G401 (cell line): Measurements from ENCODE around the gene TMEM132A. TPM values are rescaled to one million over a fixed set of nuclear protein-coding genes. Genes with fewer than 3 reads are reported as not detected.

Experiments used
- DNase-seq: peaks from one replicate; pipeline ENCODE4 v3.0.0-alpha.2; 2015; ENCODE audit warnings: low spot score
- in situ Hi-C: cut with HindIII; loops from 2 replicates; pipeline ENCODE4 v1.10.0; 2016; ENCODE audit warnings: low sequenced_read_pairs, mixed read lengths
- total RNA-seq: library from RNA; depleted of rRNA; stranded (reverse); fragments of >200 nt; shearing (Covaris generic); gene quantifications from 2 replicates; pipeline ENCODE4 v1.2.3, GENCODE V29; 2014; rRNA removed

Gene TMEM132A, protein sequence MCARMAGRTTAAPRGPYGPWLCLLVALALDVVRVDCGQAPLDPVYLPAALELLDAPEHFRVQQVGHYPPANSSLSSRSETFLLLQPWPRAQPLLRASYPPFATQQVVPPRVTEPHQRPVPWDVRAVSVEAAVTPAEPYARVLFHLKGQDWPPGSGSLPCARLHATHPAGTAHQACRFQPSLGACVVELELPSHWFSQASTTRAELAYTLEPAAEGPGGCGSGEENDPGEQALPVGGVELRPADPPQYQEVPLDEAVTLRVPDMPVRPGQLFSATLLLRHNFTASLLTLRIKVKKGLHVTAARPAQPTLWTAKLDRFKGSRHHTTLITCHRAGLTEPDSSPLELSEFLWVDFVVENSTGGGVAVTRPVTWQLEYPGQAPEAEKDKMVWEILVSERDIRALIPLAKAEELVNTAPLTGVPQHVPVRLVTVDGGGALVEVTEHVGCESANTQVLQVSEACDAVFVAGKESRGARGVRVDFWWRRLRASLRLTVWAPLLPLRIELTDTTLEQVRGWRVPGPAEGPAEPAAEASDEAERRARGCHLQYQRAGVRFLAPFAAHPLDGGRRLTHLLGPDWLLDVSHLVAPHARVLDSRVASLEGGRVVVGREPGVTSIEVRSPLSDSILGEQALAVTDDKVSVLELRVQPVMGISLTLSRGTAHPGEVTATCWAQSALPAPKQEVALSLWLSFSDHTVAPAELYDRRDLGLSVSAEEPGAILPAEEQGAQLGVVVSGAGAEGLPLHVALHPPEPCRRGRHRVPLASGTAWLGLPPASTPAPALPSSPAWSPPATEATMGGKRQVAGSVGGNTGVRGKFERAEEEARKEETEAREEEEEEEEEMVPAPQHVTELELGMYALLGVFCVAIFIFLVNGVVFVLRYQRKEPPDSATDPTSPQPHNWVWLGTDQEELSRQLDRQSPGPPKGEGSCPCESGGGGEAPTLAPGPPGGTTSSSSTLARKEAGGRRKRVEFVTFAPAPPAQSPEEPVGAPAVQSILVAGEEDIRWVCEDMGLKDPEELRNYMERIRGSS
- total RNA-seq, result 51.7 and 53.5 TPM in 2 replicates

DNA sequence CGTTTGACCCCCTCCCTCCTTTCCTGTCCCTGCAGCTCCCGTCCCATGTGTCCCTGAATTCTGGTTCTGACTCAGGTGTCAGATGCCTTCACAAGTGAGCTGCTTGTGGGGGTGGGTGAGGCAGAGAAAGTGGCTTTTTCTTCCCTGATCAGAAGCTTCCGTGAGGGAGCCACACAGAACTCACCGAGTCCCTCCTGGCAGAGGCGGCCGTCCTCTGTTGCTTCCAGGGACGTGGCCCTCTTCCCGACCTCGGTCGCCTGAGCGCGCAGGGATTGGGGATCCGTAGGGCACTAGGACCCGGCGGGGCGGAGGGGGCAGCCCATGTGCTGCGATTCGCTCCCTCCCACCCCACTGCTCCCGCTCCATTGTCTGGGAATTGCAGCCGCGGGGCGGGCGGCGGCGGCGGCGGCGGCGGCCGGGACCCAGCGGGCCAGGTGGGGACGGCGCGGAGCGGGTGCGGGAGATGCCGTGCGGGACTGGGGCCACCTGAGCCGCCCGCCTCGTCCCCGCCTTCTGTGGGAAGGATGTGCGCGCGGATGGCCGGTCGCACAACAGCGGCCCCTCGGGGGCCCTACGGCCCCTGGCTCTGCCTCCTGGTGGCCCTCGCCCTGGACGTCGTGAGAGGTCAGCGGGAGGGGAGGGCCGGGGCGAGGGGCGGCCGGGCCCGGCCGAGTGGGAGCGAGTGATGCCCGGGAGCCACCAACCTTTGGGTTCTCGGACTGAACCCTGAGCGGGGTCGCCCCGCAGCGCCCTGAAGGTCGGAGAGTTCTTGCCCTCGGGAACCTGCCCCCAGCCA, at the start of gene TMEM132A:
TSS of gene TMEM132A (plus strand) at position 351 of the 796 bp plus-strand sequence. CDS start at position 525, 174 bp downstream.
- in situ Hi-C loops, result no loop called here
- DNase-seq, result peak; percentile 90

DNA sequence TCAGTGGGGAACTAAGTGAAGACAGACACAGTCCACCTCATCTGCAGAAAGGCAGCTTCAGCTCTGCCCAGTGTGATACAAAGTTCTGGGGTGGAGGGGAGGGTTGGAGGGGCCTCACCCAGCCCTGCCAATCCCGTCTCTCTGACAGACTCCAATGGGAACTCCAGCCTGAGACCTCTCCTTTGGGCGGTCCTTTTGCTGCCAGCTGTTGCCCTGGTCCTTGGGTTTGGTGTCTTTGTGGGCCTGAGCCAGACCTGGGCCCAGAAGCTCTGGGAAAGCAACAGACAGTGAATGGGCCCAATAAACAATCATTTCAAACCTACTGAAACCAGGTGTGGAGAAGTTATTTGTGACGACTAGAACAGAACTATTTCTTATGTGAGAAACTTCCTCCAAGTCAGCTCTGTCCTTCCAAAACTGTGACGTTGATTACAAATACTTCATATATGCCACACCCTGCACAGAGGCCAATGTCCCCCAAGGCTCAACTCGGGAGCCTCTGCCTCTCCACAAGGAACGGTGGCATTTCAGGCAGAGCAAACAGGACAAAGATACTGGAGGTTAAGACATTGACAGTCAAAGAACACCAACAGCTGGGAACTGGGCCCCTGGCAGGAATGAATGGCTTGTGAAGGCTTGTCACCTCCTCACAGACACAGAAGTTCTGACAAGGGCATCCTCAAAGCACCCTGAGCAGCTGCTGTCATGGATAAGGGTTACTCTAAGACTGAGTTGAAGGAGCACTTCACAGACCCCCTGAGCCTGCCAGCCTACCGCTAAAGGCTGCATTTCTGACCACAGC, 48.7 kb upstream of the TMEM132A start:
- in situ Hi-C loops, result no loop called here
- no peak for DNase-seq

DNA sequence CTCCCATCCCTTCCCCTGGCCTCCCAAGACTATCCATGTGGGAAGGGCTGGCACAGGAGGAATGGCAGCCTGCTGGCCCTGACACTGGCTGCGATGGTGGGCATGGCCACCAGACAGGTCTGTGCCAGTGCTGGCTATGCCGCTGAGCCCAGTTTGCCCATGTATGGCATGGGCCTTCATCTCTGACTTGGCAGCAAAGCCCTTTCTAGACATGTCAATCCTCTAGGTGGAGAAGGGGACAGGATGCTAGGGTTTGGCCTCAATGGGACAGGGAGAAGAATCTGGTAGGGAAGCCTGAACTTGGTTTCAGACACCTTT, 48.1 kb upstream of the TMEM132A start:
- in situ Hi-C loops, result no loop called here

DNA sequence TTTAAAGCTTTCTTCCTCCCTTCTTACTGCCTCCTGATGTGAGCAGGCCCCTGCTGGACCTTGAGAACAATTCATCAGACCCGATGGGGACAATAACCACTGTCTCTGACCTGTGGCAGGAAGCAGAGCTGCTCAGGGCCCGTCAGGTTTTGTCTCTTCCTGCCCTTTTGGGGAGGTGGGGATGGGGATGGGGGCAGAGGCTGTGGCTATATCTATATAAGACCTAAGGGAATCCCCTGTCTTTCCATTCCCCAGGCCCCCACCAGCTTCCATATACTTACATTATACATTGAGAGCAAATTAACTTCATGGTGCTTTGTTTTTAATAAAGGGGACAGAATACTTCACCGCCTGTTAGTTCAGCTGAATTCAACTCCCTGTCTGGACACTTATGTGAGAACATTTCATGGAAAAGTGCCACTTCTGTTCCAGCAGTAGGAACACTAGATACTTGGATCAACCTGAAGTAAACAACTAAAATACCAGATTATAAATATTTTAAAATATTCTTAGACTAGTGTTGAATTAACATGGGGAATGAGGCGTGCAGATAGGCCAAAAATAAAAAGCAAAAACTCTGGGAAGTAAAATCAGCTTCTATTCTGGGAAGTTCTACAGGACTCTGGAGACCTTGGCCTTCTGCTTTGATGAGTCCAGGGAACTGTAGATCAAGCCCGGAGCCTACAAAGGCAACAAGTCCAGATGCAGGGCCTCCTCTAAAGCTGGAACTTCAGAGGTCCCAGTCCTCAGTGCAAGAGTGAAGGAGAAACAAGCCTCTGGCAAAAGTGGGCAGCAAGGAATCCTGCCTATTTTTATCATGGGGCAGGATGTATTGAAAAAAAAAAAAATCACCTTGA, 45.8 kb upstream of the TMEM132A start:
- no peak for DNase-seq
- in situ Hi-C loops, result no loop called here

More for the DNA sequence above, 48.1 kb upstream of the TMEM132A start:
- no peak for DNase-seq

DNA sequence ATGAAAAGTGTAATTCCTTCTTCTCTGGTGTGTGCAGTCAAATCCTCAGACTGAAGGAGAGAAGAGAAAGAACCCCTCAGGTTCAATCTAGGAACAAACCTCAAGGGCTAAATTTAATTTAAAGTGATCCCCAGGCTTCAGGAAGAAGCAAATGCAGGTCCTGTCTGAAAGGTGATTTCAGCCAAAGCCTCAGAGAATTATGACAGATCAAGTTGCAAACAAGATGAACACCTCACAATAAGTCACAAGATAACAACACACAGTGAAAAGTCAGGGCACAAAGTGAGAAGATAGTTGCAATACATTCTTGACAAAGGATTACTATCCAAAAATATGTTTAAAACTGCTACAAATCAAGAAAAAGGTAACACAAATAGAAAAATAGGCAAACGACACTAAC, 45.2 kb upstream of the TMEM132A start:
- in situ Hi-C loops, result no loop called here
- DNase-seq, result no peak

DNA sequence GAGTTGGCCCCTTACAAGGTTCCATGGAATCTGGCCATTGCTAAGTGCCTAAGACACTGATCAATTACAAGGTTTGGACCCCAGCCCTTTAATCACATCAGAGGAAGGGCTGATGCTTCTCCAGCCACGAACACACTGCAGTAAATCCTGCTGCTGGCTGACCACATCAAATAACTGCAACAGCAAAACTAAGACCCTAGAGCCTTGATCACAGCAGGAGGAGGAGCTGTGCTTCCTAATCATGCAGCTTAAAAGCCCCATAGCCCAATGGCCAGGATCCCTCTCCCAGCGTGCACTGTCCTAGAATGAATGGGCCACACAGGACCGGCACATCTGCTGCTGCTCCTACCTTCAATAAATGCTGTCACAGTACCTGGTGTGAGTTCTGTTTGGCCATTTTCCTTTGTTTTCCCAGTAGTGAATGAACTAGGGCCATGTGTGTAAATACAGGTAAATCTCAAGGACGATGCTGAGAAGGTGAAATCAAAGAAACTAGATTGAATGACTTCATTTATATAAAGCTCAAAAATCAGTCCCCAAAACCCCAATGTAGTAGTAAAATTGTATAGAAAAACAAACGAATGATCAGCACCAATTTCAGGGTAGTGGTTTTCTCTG, 44.2 kb upstream of the TMEM132A start:
- DNase-seq, result no peak
- in situ Hi-C loops, result no loop called here

DNA sequence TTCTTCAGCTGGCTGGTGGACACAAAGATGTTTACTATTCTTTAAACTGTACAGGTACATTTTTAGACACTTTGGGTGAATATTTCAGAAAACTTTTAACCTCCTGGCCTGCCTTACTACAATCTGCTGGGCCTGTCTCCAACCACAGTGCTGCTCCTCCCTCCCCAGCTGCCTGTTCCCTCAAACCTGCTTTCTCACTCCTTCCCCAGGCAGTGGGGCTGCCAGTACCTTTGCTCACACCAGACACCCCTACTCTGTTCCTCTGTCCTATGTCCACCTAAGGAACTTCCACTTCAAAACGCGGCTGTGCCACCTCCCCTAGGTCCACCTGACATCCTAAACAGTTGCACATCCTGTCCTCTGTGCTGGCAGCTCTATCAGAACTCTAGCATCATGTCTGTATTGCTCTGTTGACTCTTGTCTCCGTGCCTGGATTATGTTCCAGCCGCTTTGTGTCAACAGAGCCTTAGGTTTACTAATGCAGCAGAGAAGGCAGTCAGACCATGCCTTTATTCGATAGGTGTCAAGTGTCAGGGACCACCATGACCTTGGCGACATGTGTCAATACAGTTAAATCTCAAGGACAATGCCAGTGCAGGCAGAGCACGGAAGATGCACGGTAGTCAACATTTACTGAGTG, 43.5 kb upstream of the TMEM132A start:
- no peak for DNase-seq
- in situ Hi-C loops, result no loop called here

DNA sequence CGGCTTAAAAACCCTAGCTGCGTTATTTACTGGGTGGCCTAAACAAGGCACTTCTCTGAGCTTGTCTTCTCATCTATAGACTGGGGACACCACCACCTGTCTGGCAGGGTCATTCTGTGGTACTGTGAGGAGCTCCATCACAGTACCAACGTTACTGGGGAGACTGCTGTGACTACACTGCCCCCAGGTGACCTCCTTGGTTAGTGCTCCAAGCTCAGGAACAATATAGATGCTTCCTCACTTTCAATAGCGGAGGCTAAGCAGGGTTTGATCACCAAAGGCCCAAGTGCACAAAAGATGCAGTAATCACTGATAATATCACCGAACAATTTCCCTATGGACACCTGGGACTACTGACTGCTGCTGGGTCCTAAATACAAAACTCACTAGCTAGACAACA, 36.7 kb upstream of the TMEM132A start:
- DNase-seq, result peak; percentile 77
- in situ Hi-C loops, result no loop called here

DNA sequence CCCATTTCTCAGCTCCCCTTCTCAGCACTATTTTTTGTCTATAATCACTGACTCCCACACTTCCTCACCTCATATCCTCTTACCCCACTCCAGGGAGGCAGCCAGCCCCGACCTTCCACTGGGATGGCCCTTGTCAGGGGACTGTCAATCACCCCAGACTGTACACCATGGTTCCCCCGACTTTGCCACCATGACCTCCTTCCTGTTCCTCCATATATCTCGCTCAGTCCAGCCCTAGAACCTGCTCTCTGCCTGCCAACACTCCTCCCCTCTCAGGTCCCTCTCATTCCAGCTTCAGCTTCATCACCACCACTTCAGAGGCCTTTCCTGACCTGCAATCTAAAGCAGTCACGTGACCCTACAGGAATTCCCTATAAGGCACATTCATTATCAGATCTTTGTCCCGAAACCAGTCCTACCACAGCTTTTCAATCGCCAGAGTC, 34.4 kb upstream of the TMEM132A start:
- DNase-seq, result no peak
- in situ Hi-C loops, result no loop called here

DNA sequence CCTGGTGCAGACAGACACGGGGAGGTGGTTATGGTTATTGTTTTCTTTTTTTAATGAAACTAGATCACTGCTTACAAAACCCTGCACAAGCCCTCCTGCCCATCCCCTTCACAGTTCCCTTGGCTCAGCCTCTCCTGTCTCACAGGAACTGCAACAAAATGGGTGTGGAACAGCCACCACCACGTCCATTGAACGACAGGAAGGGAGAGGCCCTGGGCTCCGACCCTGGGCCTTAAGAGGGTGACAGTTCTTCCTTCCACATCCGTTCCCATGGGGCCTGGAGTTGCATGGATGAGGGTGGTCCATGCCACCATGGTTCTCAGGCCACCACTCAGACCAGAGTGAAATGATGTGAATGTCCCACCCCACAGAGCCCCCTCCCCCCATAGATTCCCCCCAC, 33.6 kb upstream of the TMEM132A start:
- no peak for DNase-seq
- in situ Hi-C loops, result no loop called here

DNA sequence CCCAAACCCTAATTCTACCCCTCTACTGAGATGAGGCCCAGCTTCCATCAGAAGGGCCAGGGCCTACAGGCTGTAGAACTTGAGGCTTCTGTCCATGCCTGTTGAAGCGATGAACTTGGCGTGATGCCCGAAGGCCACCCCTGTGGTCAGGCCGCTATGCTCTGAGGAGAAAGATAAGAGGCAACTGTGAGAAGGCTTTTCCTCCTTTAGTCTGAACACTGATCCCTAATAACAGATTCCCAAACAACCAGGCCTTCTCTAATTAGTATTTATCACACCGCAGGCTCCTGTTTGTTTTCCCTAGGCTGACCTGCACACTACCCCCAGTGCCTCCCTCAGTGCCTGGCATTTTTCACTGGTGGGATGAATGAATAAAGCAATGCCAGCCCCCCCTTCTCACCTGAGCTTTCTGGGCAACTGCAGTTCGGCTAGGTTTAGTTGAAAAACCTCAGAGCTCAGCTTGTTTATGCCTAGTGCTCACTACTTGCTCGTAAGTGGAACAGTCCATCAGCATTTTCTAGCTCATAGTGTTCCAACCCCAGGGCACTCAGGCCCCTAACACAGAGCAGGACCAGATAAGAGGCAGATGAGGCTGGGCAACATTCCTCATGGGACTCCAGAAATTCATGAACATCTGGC, 33.0 kb upstream of the TMEM132A start:
- in situ Hi-C loops, result no loop called here
- DNase-seq, result peak; percentile 41

DNA sequence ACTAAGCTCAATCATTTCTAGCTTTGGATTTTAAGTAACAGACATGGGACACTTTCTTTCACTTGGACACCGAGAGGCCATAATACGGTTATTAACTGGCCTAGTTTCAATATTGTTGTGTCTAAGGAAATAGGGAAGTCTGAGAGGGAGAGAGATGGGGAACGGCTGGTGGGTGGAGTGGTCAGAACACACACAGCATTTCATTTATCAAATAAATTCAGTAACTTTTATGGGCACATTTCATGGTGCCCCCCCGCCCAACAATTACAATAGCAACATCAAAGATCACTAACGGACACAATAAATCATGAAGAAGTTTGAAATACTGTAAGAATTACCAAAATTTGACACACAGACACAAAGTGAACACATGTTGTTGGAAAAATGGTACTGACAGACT, 28.6 kb upstream of the TMEM132A start:
- in situ Hi-C loops, result no loop called here
- DNase-seq, result no peak

DNA sequence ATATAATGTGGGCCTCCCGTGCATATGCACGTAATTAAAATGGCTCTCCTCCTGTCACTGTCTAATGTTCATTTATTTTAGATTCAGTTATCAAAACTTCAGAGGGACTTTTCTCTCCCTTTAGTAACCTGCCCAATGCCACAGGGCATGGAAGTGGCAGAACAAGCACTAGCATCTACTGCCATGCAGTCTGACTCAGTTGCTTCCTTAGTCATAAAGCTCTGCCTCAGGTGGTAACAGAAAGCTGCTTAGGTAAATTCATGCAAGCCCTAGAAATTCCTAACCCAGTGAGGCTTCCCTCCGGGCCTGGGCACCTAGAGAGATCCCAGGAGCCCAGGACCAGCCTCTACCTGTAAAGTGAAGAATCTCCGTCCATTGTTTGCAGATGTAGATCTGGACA, 26.8 kb upstream of the TMEM132A start:
- in situ Hi-C loops, result no loop called here

DNA sequence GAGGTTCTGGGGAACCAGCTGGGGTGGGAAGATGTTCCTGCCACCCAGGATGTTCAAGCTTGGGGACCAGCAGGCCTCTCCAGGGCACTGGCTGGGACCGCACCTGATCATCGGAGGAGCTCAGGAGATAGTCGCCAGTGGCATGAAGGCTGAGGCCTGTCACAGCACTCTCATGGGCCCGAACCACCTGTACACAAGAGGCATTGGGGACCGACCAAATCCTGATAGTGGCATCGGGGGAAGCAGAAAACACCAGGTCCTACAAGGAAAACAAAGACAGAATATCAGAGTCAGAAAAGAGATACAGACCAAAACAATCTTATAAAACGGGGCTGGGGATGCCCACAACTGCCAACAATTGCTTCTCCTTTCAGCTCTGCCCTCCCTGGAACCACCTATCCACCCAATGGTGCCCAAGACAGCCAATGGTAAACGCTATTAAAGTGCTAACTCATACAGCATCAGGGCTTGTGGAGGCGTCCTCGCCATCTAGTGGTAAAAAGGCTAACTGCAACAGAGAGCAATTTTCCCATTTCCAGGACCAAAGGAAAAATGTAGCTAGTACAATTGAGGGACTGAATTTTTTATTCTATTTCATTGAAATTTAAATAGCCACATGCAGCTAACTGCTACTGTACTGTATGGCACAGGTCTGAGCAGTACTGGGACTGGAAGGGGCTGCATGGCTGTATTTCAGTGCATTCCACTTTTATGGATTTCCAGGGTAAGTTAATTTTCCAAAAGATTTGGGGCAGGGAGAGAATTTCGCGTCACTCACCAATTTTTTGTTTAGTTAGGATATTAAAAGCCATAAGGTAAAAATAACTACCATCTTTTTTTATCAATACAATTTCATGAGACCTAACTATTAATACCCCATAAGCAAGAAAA, 25.0 kb upstream of the TMEM132A start:
- in situ Hi-C loops, result no loop called here
- DNase-seq, result peak; percentile 73

More for the DNA sequence above, 26.8 kb upstream of the TMEM132A start:
- no peak for DNase-seq

DNA sequence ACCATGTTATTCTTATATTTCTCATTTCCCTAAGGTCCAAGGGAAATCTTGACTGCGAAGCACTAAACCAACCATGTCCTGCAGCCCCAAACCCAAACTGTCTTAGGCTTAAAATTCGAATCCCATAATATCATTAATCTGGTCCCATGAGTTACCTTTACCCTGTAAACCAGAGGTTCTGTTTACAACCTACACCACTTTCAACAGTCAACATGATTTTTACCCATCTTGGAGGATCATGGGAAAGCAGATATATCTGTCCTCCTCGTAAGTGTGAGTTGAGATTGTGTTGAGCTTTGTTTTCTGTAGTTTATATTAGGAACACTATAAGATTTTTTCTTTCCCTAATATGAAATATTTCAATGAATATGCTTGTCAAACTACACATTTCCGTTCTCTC, 24.3 kb upstream of the TMEM132A start:
- no peak for DNase-seq
- in situ Hi-C loops, result no loop called here
